Heart right ventricle (tissue), 16 donors: ENCODE data around the gene TNFSF15. TPM values are rescaled to one million over a fixed set of nuclear protein-coding genes. Genes with fewer than 3 reads are reported as not detected.

Experiments
- ATAC-seq, 8 donors: fragments of 200-7000 bp; cut with Tn5 transposase; one replicate each; pipeline ENCODE4 v1.9.1; 2020; ENCODE audit warnings: mild to moderate bottlenecking in 8 of 8, moderate library complexity in 8 of 8, moderate number of reproducible peaks in 1 of 8
- DNase-seq, 2 donors: peaks; one replicate each; pipeline ENCODE4 v3.0.0-alpha.2; 2020
- H3K27ac ChIP-seq, 10 donors: fragments of 200-600 bp; sonication (generic) in 2 of 10; one replicate each; pipeline versions ENCODE4 v1.5.0 to v1.8.0; 2020 to 2022; ENCODE audit warnings: mild to moderate bottlenecking in 3 of 10
- H3K27me3 ChIP-seq, 7 donors: fragments of 200-600 bp; one replicate each; pipeline ENCODE4 v1.8.0; 2021 to 2022; ENCODE audit warnings: mild to moderate bottlenecking in 2 of 7
- H3K36me3 ChIP-seq, 9 donors: fragments of 200-600 bp; sonication (generic) in 1 of 9; one replicate each; pipeline versions ENCODE4 v1.5.0 to v1.8.0; 2020 to 2022; ENCODE audit warnings: mild to moderate bottlenecking in 2 of 9
- H3K4me1 ChIP-seq, 9 donors: fragments of 200-600 bp; sonication (generic) in 1 of 9; one replicate each; pipeline versions ENCODE4 v1.5.0 to v1.8.0; 2020 to 2022; ENCODE audit warnings: mild to moderate bottlenecking in 4 of 9
- H3K4me3 ChIP-seq, 10 donors: fragments of 200-600 bp; sonication (generic) in 2 of 10; one replicate each; pipeline versions ENCODE4 v1.5.0 to v1.8.0; 2020 to 2022; ENCODE audit warnings: mild to moderate bottlenecking in 7 of 10, moderate library complexity in 2 of 10
- H3K9me3 ChIP-seq, 11 donors: fragments of 200-600 bp in 10 of 11; sonication (generic) in 2 of 11; one replicate each; pipeline versions ENCODE4 v1.5.0 to v1.8.0; 2013 to 2022; ENCODE audit warnings: mild to moderate bottlenecking in 2 of 11, control low read depth in 1 of 11, moderate library complexity in 1 of 11
- CTCF ChIP-seq, 9 donors: fragments of 200-600 bp; sonication (generic) in 2 of 9; IDR thresholded peaks; one replicate each; pipeline versions ENCODE4 v1.5.0 to v1.8.0; 2021 to 2022; ENCODE audit warnings: antibody characterized with exemption in 9 of 9, mild to moderate bottlenecking in 5 of 9, moderate library complexity in 1 of 9
- WGBS, 2 donors: extraction: QIAGEN DNeasy Blood & Tissue Kit; methylation state at CpG; one replicate each; pipeline ENCODE4 v1.1.7; 2013; ENCODE audit warnings: inconsistent platforms in 1 of 2; 5-methylcytosine and 5-hydroxymethylcytosine counted together
- intact Hi-C, 10 donors: fragments of 100-400 bp; cut with DNase I; formaldehyde crosslinking; loops; one replicate each; pipeline versions ENCODE4 v1.11.1 to v1.14.2; 2022
- polyA plus RNA-seq, 2 donors: library from polyadenylated mRNA; stranded (reverse); fragments of 200-250 nt; gene quantifications; one replicate each; pipeline ENCODE4 v1.2.3, GENCODE V29; 2013
- total RNA-seq, 10 donors: library from RNA; stranded (reverse); fragmentation: NEBNext Ultra II Directional in 3 of 10; extraction: Animal tissue kit (Norgen Biotek cat#: 25700) in 3 of 10; gene quantifications; one replicate each; pipeline versions ENCODE4 v1.2.1 to v1.2.4, GENCODE V29; 2021 to 2023
- donor health status: Arrhythmogenic right ventricular cardiomyopathy.
- donor health status: ischemic (EF 13 %, LVEDD 7.1; RV severe dilation, severe dysfunction).
- donor health status: healthy with polysubstance abuse.
- donor health status: DM: no; HTN: yes; CAD: no.
- donor health status: DM: no; HTN: no; CAD: no.
- donor health status: ischemic (EF 25% LVEDD 6.9; RV normal size, moderate dysfunction).
- donor health status: ischemic (EF 25% LVEDD 5.7; RV mildly dilated, moderate dysfunction).
- donor health status: healthy.
- donor health status: DM: yes; HTN: yes; CAD: no.
- donor health status: Ischemic cardiomyopathy.
- donor health status: ischemic (EF 35%, LVEDD 5.7; RV mildly dilated, moderate dysfunction).
- donor health status: nonischemic (EF 11% LVEDD 7.7; RV severe dilation, severe dysfunction).
- donor health status: DM: yes; HTN: yes; CAD: no.
- donor health status: PGD.
- donor health status: ischemic (EF 29% LVEDD 5.4; RV normal size, mild dysfunction).
- donor health status: nonischemic (EF 23%, LVEDD 6.1; RV moderate dilation, normal function).

The TNFSF15 gene
- total and polyA plus RNA-seq, 12 donors = 0.01 to 0.62 (median 0.05) TPM; not detected in 5

- Histone ChIP-seq H3K36me3 (no peaks in the 10 kb centered on the region), H3K4me1 (peaks cover 0 to 4% (median 0%) of the 10 kb centered on the region in 9 donors), H3K27me3 (peaks cover 0 to 12% (median 0%) of the 10 kb centered on the region in 7 donors), H3K9me3 (no peaks in the 10 kb centered on the region), H3K27ac (no peak overlapping the region), H3K4me3 (no peak overlapping the region)
- DNase-seq (no peak), ATAC-seq (no peak)
- WGBS, 2 donors = 80 to 83% methylated on average over 2 of the region's 2 CpGs
- no peak for TF ChIP-seq CTCF (IDR thresholded peaks at IDR 0.05)
- intact Hi-C loops = no loop called here
These were observed 5.9 kb downstream of the TNFSF15 start for GRCh38 chr9:114799925-114800324.

- H3K27ac ChIP-seq = no peak overlapping the region
- ATAC-seq (no peak), DNase-seq (no peak)
- no peak overlapping the region for H3K4me3 ChIP-seq
- no peaks in the 10 kb centered on the region for H3K9me3 ChIP-seq
- 47 to 52% methylated on average over 5 of the region's 5 CpGs for WGBS, 2 donors
- intact Hi-C loops = no loop called here
- H3K27me3 ChIP-seq = peaks cover 0 to 12% (median 0%) of the 10 kb centered on the region in 7 donors
- TF ChIP-seq CTCF (IDR thresholded peaks at IDR 0.05) = no peak
- no peaks in the 10 kb centered on the region for H3K36me3 ChIP-seq
- peaks cover 0 to 4% (median 0%) of the 10 kb centered on the region in 9 donors for H3K4me1 ChIP-seq
These were observed 6.4 kb downstream of the TNFSF15 start for GRCh38 chr9:114799441-114799840.

GRCh38 chr9:114798780-114799427 is 6.9 kb downstream of the TNFSF15 start:
- WGBS, 2 donors = 61 to 65% methylated on average over 2 of the region's 2 CpGs
- intact Hi-C loops = no loop called here
- Histone ChIP-seq H3K9me3 (no peaks in the 10 kb centered on the region), H3K27me3 (peaks cover 0 to 12% (median 0%) of the 10 kb centered on the region in 7 donors), H3K4me3 (no peak overlapping the region), H3K27ac (no peak overlapping the region), H3K4me1 (peaks cover 0 to 2% (median 0%) of the 10 kb centered on the region in 9 donors), H3K36me3 (no peaks in the 10 kb centered on the region)
- no peak for TF ChIP-seq CTCF (IDR thresholded peaks at IDR 0.05)
- DNase-seq = no peak
- no peak for ATAC-seq

GRCh38 chr9:114798101-114798500 is 7.7 kb downstream of the TNFSF15 start:
- no peaks in the 10 kb centered on the region for H3K9me3 ChIP-seq
- no peak for ATAC-seq
- no peak overlapping the region for H3K4me3 ChIP-seq
- H3K36me3 ChIP-seq = no peaks in the 10 kb centered on the region
- WGBS, 2 donors = 84 to 85% methylated on average over 1 of the region's 1 CpG
- intact Hi-C loops = no loop called here
- no peak overlapping the region for H3K27ac ChIP-seq
- TF ChIP-seq CTCF (IDR thresholded peaks at IDR 0.05) = no peak
- no peaks in the 10 kb centered on the region for H3K4me1 ChIP-seq
- H3K27me3 ChIP-seq = peaks cover 0 to 12% (median 0%) of the 10 kb centered on the region in 7 donors
- no peak for DNase-seq
